GM19372 (cell line): ENCODE data around the gene KCTD1.

ENCODE experiments used
- ATAC-seq: cut with Tn5 transposase; IDR thresholded peaks from one replicate; pipeline ENCODE4 v1.9.1; 2021; ENCODE audit warnings: mild to moderate bottlenecking, low read depth, moderate library complexity; ENCODE audit not compliant: unreplicated experiment

KCTD1 gene

DNA sequence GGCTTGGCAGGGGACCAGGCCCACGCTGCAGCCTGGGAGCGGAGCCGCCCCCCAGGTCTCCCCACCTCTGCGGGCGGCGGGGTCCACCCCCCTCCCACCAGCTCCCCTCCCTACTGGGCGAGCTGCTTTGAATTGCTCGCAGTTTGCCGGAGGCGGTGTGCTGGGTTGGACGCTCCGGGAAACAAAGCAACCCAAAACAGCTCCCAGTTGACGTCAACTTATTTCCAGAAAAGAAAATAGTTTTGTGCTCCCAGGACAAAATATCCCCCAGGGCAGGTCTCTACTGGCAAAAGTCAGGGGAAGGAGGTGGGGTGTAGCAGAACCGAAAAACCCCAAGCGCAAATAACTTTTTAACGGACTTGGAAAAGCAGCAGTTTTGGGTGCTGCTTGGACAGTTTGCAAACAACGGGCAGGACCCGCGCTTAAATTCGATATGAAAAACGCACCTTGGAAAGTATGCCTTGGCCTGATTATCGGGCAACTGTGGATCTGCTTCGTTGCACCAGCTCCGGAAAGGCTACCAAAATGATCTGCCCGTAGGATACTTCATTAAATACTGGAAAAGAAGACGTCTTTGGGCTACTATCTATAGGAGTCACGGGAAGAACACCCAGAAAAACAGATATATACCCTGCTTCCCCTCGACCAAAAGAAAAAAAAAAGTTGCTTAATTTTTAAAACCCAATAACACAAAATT, 2.8 kb upstream of the KCTD1 start:
- ATAC-seq = no peak

DNA sequence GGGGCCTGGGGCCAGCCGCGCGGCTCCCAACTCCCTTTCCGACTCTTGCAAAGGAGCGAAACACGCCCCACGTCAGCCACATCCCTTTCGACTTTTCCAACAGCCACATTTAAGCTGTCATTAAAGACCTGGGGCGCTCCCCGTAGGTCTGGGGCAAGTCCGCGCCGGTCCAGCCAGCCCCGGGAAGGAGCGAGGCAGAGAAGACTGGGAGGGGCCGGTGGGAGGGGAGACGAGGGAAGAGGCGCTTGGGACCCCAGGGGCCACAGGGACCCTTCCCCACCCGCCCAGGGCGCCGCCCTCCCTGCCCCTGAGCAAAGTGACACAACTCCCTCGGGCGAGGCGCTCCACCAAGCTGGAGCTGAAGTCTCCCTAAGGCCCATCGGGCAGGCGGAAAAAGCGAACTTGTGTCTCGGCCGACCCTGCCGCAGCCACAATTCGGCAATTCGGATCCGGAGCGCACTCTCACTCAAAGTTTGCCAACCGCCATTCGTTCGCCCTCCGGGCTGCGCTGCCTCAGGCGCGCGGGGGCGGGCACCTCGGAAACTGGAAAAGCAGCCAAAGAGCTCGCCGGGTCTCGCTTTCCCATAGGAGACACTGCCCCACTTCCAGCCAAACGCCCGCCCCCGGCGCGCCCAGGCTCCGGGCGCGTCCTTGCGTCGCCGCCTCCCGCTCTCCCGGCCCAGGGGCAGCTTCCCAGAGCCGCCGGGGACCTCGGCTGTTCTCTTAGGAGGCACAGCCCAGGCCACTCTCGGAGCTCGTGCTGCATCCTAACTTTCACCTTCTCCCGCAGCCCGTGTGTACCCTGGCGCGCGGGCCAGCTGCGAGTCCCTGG, 1.1 kb upstream of the KCTD1 start:
- ATAC-seq = no peak

DNA sequence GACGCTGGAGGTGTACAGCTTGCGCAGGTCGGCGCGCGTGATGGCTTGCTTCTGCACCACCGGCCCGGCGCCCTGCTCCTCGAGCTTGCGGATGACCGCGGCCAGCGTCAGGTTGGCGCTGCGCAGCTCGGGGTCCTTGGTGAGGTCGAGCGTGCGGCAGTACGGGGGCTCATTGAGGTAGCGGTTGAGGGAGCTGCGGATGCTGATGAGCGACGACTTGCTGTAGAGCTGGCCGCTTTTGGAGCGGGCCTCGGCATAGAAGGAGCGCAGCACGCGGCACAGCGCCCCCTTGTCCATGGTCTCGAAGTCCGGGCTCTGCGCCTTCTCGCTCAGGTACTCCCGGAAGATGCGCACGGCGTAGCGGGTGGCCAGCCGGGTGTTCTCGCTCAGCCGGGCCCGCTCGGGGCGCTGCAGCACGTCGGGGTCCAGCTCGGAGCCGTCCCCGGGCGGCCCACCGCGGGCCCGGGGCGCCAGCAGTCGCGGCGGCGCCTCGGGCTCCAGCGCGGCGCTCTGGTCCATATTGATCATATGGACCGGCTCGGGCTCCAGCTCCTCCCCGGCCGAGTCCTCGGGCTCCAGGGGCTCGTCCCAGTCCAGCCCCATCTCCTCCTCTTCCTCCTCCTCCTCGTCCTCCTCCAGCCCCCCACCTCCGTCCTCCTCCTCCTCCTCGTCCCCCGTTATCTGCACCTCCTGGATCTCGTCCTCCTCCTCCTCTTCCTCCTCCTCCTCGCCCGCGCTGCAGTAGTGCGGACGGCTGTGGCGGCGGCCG, 523 bp downstream of the KCTD1 start:
- ATAC-seq = peak; percentile 67

DNA sequence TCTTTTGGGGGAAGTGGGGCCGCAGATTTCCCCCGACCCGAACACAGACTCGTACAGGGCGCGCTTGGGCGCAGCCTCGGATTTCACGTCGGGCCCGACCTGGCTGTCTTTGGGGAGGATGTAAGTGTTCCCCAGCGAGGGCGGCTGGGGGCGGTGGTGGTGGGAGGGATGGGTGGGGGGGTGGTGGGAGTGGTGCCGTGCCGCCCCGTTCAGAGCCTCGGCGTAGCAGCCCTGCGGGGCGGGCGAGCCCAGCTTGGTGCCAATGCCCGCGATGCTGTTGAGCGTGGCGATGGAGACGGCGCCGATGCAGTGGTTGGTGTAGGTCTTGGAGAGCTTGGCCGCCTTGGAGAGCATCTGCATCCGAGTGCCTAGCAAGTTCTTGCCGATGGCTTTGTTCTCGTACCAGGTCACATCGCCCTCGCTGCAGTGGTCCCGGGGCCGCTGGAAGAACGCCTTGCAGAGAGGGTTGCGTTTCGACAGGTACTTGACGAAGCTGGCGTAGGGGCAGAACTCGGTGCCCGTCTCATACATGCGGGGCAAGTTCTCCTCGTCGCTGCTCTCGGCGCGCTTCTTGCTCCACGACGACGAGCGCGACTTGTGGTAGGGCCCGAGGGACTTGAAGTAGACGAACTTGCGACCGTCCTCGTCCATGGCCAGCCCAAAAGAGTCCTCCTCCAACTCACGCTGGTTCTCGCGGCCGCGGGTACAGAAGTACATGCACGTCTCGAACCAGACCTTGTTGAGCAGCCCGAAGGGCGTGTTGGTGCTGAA, 1.3 kb downstream of the KCTD1 start:
- no peak for ATAC-seq

DNA sequence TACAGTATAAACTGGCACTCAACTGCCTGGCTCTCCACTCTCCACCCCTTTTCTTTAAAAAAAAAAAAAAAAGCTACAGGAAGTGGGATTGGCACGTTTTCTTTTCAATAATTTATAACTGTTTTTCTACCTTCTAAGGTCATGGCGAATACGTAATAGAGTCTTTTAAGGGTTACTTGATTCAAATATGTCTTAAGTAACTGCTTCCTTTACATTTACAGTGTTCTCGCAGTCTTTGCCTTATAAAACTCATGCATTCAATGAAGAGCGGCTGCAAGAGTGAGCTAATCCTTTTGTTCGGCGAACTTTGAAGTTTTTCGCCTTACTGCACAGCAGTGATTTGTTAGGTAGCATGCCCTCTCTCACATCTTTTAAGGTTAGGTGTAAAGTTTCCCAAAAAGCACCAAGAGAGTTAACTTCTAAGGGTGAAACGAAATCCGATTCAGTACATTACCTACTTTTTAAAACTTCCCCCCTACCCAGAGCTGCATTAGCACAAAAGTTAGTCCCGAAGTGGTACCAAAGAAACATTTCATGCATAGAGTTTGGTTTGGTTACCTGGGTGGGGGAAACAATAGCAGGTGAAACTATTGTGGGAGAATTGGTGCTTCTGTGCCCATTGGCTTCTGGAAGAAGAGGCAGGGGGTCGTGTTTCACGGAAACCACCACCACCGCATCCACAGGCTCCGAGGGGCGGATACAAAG, 2.0 kb downstream of the KCTD1 start:
- no peak for ATAC-seq

DNA sequence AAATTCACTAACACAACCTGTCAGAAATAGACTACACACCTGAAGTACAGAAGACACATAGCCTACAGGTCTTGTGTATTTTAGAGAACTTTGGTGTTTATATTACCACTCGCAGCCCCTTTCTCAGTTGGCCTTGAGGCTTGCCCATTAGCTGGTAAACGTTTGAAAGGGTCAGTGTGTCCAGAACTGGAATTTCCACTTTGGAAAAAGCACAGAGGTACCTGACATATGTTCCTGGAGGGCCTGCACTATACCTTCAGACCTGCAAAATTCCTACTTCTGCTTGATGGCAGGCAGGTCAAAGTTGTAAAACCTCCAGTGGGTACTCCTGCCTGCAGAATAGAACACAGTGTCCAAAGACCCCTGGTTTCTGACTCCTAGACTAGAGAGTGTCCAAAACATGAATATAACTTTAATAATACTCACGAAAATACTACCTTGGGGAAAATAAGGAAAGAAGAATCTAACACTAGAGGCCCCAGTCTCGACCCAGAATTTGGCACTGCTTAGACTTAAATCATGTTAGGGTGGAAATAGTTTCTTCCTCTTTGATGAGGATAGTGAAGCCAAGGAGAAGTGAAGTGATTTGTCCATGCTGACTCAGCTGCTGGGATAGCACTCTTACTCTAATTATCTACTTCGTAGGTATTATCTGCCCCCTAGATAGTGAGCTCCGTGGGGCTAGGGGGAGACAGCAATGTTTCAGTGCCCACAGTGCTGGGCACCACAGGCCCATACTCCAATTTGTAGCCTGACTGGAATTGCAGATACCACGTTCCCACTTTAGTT, 2.8 kb downstream of the KCTD1 start:
- no peak for ATAC-seq

DNA sequence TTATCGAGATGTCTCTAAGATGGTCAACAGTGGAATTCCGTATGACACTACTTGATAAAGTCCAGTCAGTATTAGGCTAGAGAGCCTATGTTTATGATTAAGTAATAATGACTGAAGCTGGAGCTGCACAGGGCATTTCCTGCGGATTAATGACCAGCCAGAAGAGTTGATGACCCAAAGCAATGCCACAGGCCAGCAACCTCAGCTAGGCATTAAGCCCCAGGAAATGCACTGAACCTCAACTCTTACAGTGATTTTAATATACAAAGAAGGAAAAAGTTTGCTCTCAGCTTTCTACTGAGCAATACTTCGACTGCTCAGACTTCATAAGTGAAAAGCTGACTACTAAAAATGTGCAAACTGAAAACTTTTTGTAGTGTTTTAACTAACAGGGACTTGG, 3.9 kb downstream of the KCTD1 start:
- no peak for ATAC-seq

DNA sequence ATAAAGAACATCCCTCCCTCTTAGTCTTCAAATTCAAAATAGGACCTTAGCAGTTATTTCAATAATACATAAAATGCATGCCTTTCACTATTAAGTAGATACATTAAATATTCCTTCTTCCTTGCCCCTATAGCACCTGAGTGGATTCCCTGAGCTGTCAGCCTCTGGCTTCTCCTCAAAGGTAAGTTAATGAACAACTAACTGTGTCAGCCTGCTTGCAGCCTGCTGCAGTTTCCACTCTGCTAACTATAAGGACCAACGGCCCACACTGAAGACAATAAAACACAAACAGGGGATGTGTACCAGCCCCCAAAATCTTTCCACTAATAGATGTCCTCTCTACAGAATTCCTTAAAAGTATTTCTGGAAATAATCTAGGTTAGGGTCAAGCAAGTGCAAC, 5.0 kb downstream of the KCTD1 start:
- no peak for ATAC-seq

DNA sequence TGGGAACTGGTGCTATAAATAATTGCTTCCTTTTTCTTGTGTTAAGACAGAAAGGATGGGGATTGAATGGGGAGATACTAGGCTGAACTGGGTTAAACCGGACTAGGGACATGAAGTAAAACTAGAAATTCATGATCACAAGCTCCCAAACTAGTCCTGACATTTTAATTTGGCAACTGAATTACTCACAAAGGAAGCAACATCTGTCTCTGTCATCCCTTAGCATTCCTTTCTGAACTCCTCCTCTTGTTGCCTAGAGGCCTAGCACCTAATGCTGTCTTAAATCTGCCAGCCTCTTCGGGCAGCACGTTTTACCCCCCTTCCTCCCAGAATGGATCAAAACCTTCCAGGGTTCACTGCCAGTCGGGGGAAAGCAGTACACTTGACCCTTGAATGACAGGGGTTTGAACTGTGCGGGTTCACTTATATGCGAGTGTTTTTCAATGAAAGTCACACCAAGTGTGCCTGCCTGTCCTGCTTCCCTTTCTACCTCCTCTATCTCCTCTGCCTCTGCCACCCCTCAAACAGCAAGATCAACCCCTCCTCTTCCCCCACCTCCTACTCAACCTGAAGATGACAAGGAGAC, 8.2 kb downstream of the KCTD1 start:
- ATAC-seq = no peak

DNA sequence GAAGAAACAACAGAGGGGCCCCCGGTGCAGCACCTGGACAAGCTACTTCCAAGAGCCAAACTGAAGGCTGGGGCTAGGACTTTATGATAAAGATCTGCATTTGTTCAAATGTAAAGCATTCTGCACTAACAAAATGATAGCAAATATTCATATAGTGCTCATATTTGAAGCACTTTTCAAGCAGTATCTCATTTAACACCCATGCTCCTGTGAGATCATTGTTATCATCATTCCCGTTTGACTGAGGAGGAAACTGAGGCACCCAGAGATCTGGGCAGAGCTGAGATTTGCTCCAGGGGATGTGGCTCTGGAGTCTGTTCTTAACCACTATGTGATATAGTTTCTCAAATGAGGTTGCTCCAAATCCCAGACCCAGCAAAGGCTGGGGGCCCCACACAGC, 9.8 kb downstream of the KCTD1 start:
- ATAC-seq = no peak

DNA sequence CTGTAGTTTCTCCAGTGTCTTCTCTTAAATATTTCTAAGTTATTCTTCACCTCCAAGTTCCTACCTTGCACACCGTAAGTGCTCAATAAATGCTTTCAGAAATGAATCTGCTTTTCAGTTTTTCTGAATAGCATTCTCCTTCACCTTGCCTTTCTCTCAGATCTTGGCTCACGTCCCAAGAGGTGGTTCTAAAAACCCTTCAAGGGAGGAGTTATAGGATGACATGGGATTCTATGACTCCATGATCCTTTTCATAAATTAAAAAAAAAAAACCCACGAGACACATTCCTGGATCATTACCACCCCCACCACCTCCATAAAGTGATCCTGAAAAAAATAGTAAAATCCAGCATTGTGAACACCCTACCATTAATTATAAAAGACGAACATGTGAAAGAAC, 11.7 kb downstream of the KCTD1 start:
- ATAC-seq = no peak

DNA sequence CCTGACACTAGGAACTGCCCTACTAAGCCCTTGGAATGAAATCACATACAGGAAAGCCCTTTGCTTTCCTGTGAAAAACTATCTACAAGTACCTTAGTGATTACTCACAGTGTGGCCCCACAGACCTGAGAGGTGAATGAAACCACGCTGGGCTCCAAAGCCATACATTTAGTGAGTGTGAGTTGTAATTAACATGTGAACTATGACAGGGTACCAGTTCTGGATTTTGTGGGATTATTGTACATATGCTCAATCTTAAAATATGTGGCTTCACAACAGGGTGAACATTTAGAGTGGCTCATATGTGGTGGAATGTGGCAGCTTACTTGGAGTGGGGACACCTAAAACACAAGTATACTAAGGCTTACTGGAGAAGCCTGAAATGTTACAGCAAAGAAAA, 12.3 kb downstream of the KCTD1 start:
- ATAC-seq = no peak

DNA sequence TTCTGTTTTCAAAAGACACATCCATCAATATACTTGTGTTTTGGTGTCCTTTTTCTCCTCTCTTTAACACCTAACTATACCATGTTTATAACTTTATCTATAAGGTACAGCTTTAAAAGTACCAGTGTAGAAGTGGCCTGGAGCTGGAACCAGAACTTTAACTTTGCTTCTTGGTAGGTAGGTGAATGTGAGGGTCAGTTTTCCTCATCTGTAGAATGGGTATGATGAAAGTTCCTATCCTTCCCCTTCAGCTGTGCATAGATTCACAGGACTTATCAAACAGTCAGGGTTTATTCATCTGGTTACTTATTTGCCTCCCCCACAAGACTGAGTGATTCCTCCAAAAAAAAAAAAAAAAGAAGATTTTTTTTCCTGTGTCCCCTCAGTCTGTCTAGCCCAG, 12.7 kb downstream of the KCTD1 start:
- ATAC-seq = no peak

DNA sequence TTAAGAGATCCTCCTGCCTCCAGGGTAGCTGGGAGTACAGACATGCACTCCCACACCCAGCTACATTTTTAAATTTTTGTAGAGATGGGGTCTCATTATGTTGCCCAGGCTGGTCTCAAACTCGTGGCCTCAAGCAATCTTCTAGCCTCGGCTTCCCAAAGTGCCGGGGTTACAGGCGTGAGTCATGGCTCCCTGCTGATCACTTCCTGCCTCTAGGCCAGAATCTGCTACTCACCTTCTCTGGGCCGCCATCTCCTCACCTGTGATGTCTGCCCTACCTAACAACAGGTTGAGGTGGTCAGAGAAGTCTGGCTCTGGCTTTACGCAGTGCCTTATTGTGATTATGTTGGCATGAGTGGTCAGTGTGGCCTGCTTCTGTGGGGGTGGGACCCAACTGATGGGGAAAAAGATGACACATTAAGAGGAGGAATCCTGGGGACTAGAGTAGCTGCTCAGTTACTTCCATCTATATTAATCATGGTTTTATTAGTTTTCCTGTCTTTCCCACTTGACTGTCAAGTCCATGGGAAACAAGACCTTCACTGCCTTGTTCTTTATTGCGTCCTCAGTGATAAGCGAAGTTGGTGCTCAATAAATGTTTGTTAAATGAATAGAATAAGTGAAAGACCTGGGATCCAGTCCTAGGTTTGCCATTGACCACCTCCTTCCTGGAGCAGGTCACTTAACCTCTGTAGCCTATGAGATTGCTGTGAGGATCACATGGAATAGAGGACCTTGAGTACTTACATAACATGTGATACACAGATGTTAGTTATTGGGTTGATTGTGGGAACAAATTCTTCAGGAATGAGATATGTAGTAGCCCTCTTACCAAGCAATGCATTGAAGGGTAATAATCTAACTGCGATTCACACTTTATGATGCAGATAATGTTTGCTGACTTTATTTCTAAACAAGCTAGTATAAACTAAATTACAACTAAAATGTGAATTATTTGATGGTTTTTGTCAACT, 15.7 kb downstream of the KCTD1 start:
- ATAC-seq = no peak

DNA sequence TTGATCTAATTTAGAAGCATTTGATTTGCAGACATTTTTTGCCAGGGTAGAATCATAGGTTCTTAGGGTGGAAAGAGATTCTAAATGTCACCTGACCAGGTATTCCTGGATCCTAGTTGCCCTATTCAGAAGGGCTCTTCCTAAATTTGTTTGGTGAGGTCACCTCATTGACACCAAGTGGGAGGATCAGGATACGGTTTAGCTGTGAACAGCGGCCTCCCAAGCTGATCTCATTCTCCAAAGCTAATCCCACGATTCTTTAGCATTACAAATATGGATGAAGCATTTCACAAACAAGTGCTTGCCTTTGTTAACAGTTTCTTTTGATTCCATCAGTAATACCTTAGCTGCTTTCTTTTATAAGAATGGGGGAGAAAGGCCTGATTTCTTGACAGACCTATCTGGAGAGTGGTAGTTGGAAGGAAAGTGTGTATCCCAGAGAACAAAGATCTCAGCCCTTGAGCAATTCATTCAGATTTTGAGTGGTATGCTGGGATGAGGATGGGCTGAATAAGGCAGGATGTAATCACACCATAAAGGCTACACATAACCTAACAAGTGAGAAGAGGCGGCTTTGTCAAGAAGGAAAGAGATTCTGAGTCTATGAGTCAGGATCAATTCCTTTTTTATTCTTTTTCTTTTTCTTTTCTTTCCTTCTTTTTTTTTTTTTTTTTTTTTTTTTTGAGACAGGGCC, 16.6 kb downstream of the KCTD1 start:
- ATAC-seq = no peak

DNA sequence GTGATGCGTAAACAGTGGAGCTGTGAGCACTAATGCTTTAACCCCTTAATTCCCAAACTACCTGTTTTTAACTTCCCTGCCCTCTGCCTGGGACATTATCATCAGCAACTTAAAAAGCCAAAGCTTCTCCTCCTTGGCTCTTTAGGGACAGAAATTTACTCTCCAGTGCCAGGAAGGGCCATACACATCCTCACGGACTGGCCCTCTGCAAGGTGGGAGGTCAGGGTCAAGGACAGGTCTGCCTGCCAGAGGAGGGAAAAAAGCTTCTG, 21.5 kb downstream of the KCTD1 start:
- ATAC-seq = no peak

DNA sequence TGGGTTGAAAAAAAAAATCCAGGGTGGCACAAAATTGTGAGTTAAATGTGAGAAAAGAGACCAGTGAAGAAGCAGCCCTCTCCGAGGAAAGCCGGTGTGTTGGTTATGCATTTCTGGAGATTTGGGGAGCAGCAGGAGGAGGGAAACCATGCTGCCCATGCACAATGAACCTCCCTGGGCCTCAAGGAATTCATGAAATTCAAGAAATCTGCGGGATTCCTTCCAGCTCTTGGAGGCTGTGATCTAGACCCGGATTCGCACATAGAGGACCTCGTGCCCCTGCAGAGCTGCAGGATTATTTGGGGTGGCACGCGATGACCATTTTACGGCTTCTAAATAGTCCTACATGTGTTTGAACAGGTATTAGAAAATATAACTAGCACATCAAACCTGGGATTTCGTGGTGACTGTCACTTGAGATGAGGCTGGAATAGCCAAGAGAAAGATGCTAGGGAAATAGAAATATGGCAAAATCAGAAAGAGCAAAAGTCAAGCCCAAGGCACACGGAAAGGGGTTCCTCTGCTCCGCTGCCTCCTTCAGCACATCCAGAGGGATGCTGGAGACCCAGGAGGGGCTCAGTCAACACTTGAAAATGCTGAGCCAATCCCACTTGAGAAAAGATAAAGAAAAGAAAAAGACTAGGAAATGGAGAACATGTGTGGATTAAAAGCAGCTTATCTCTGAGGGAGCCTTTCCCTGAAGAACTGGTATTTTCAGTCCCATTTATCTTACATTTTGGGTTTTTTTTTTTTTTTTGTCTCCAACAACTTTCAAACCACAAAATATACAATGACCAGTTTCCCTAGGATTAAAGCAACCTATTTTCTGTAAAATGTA, 22.0 kb downstream of the KCTD1 start:
- no peak for ATAC-seq
